Measurements from ENCODE around the gene GMDS.

GMDS gene

GRCh38 chr6:1620504-1621069 lies 624.8 kb downstream of the GMDS start:
- Histone ChIP-seq H3K4me3 (no peak overlapping the region), H3K4me1 (no peaks in the 10 kb centered on the region), H3K36me3 (replicated peaks) (no peaks in the 10 kb centered on the region), H3K27me3 (ENCODE audit: low read depth) (no peaks in the 10 kb centered on the region), H3K9me3 (no peaks in the 10 kb centered on the region)
- in situ Hi-C loops (cut with MboI; ENCODE audit: low sequenced_read_pairs) = loop anchor here (25.0 kb wide), 1 partner anchor 492 kb away; no protein-coding TSS in a partner anchor
- no peak for DNase-seq (ENCODE audit: low spot score in 2 of 2)

GRCh38 chr6:1619673-1620503 lies 625.5 kb downstream of the GMDS start:
- Histone ChIP-seq H3K4me3 (no peak overlapping the region), H3K4me1 (no peaks in the 10 kb centered on the region), H3K27me3 (ENCODE audit: low read depth) (no peaks in the 10 kb centered on the region), H3K9me3 (no peaks in the 10 kb centered on the region), H3K36me3 (replicated peaks) (no peaks in the 10 kb centered on the region)
- DNase-seq (ENCODE audit: low spot score in 2 of 2) = no peak
- in situ Hi-C loops (cut with MboI; ENCODE audit: low sequenced_read_pairs) = loop anchor here (25.0 kb wide), 1 partner anchor 492 kb away; no protein-coding TSS in a partner anchor

- in situ Hi-C loops (cut with MboI; ENCODE audit: low sequenced_read_pairs) = loop anchor here (25.0 kb wide), 1 partner anchor 493 kb away; no protein-coding TSS in a partner anchor
- H3K9me3 ChIP-seq = no peaks in the 10 kb centered on the region
- DNase-seq (ENCODE audit: low spot score in 2 of 2) = no peak
- H3K4me1 ChIP-seq = no peaks in the 10 kb centered on the region
- no peaks in the 10 kb centered on the region for H3K27me3 ChIP-seq (ENCODE audit: low read depth)
- H3K4me3 ChIP-seq = no peak overlapping the region
- H3K36me3 ChIP-seq (replicated peaks) = no peaks in the 10 kb centered on the region
These were observed 626.2 kb downstream of the GMDS start for GRCh38 chr6:1619098-1619672.

- Histone ChIP-seq H3K4me3 (no peak overlapping the region), H3K36me3 (replicated peaks) (no peaks in the 10 kb centered on the region), H3K27me3 (ENCODE audit: low read depth) (no peaks in the 10 kb centered on the region), H3K4me1 (no peaks in the 10 kb centered on the region), H3K9me3 (no peaks in the 10 kb centered on the region)
- DNase-seq (ENCODE audit: low spot score in 2 of 2) = no peak
- in situ Hi-C loops (cut with MboI; ENCODE audit: low sequenced_read_pairs) = loop anchor here (25.0 kb wide), 1 partner anchor 494 kb away; no protein-coding TSS in a partner anchor
These were observed 626.9 kb downstream of the GMDS start for GRCh38 chr6:1618311-1619097.

- Histone ChIP-seq H3K9me3 (no peaks in the 10 kb centered on the region), H3K27me3 (ENCODE audit: low read depth) (no peaks in the 10 kb centered on the region), H3K36me3 (replicated peaks) (no peaks in the 10 kb centered on the region), H3K4me1 (no peaks in the 10 kb centered on the region), H3K4me3 (no peak overlapping the region)
- in situ Hi-C loops (cut with MboI; ENCODE audit: low sequenced_read_pairs) = loop anchor here (25.0 kb wide), 1 partner anchor 495 kb away; no protein-coding TSS in a partner anchor
- no peak for DNase-seq (ENCODE audit: low spot score in 2 of 2)
These were observed 627.7 kb downstream of the GMDS start for GRCh38 chr6:1617466-1618310.

GRCh38 chr6:1616701-1617463 lies 628.5 kb downstream of the GMDS start:
- H3K9me3 ChIP-seq = no peaks in the 10 kb centered on the region
- H3K36me3 ChIP-seq (replicated peaks) = no peaks in the 10 kb centered on the region
- no peaks in the 10 kb centered on the region for H3K27me3 ChIP-seq (ENCODE audit: low read depth)
- no peaks in the 10 kb centered on the region for H3K4me1 ChIP-seq
- no peak for DNase-seq (ENCODE audit: low spot score in 2 of 2)
- no peak overlapping the region for H3K4me3 ChIP-seq
- in situ Hi-C loops (cut with MboI; ENCODE audit: low sequenced_read_pairs) = loop anchor here (25.0 kb wide), 1 partner anchor 495 kb away; no protein-coding TSS in a partner anchor

GRCh38 chr6:1615853-1616420 lies 629.5 kb downstream of the GMDS start:
- no peaks in the 10 kb centered on the region for H3K4me1 ChIP-seq
- in situ Hi-C loops (cut with MboI; ENCODE audit: low sequenced_read_pairs) = loop anchor here (25.0 kb wide), 1 partner anchor 496 kb away; no protein-coding TSS in a partner anchor

GRCh38 chr6:1615151-1615852 lies 630.1 kb downstream of the GMDS start:
- Histone ChIP-seq H3K9me3 (no peaks in the 10 kb centered on the region), H3K36me3 (replicated peaks) (0 out of 2 replicates have a peak, but pooled peaks cover 3% of the 10 kb centered on the region), H3K27me3 (ENCODE audit: low read depth) (no peaks in the 10 kb centered on the region), H3K4me1 (no peaks in the 10 kb centered on the region), H3K4me3 (no peak overlapping the region)
- in situ Hi-C loops (cut with MboI; ENCODE audit: low sequenced_read_pairs) = loop anchor here (25.0 kb wide), 1 partner anchor 497 kb away; no protein-coding TSS in a partner anchor
- no peak for DNase-seq (ENCODE audit: low spot score in 2 of 2)

More at GRCh38 chr6:1615853-1616420, 629.5 kb downstream of the GMDS start:
- 0 out of 2 replicates have a peak, but pooled peaks cover 3% of the 10 kb centered on the region for H3K36me3 ChIP-seq (replicated peaks)
- no peaks in the 10 kb centered on the region for H3K27me3 ChIP-seq (ENCODE audit: low read depth)
- H3K4me3 ChIP-seq = no peak overlapping the region
- no peaks in the 10 kb centered on the region for H3K9me3 ChIP-seq
- no peak for DNase-seq (ENCODE audit: low spot score in 2 of 2)

GRCh38 chr6:1614448-1615150 lies 630.8 kb downstream of the GMDS start:
- H3K4me3 ChIP-seq = no peak overlapping the region
- no peaks in the 10 kb centered on the region for H3K4me1 ChIP-seq
- in situ Hi-C loops (cut with MboI; ENCODE audit: low sequenced_read_pairs) = loop anchor here (25.0 kb wide), 1 partner anchor 498 kb away; no protein-coding TSS in a partner anchor
- H3K36me3 ChIP-seq (replicated peaks) = 0 out of 2 replicates have a peak, but pooled peaks cover 3% of the 10 kb centered on the region
- H3K27me3 ChIP-seq (ENCODE audit: low read depth) = no peaks in the 10 kb centered on the region
- DNase-seq (ENCODE audit: low spot score in 2 of 2) = no peak
- H3K9me3 ChIP-seq = no peaks in the 10 kb centered on the region

- Histone ChIP-seq H3K9me3 (no peaks in the 10 kb centered on the region), H3K27me3 (ENCODE audit: low read depth) (no peaks in the 10 kb centered on the region), H3K36me3 (replicated peaks) (0 out of 2 replicates have a peak, but pooled peaks cover 3% of the 10 kb centered on the region), H3K4me1 (no peaks in the 10 kb centered on the region), H3K4me3 (peak overlapping the region; percentile 70)
- DNase-seq (ENCODE audit: low spot score in 2 of 2) = peak; percentile 15 to 73
- in situ Hi-C loops (cut with MboI; ENCODE audit: low sequenced_read_pairs) = loop anchor here (25.0 kb wide), 1 partner anchor 498 kb away; no protein-coding TSS in a partner anchor
These were observed 631.5 kb downstream of the GMDS start for GRCh38 chr6:1613688-1614447.
